ENCODE measurements around the gene CCDC102A.

The CCDC102A gene

GRCh38 chr16:57507136-57508034 lies 29.0 kb downstream of the CCDC102A start:
- DNase-seq (ENCODE audit: low spot score), result no peak
- TF ChIP-seq CTCF (IDR thresholded peaks at IDR 0.05; ENCODE audit: extremely low read depth, insufficient read depth, missing control alignments), result no peak
- in situ Hi-C loops (cut with MboI; ENCODE audit: low pct_unique_long_range_greater_than_20kb, low sequenced_read_pairs, unreplicated experiment), result no loop called here

- no peak for TF ChIP-seq CTCF (IDR thresholded peaks at IDR 0.05; ENCODE audit: extremely low read depth, insufficient read depth, missing control alignments)
- no peak for DNase-seq (ENCODE audit: low spot score)
- in situ Hi-C loops (cut with MboI; ENCODE audit: low pct_unique_long_range_greater_than_20kb, low sequenced_read_pairs, unreplicated experiment), result no loop called here
Observed at GRCh38 chr16:57505169-57505568, 31.2 kb downstream of the CCDC102A start.

- TF ChIP-seq CTCF (IDR thresholded peaks at IDR 0.05; ENCODE audit: extremely low read depth, insufficient read depth, missing control alignments), result no peak
- in situ Hi-C loops (cut with MboI; ENCODE audit: low pct_unique_long_range_greater_than_20kb, low sequenced_read_pairs, unreplicated experiment), result no loop called here
- no peak for DNase-seq (ENCODE audit: low spot score)
Observed at GRCh38 chr16:57504491-57504890, 31.9 kb downstream of the CCDC102A start.

GRCh38 chr16:57504001-57504400 lies 32.4 kb downstream of the CCDC102A start:
- DNase-seq (ENCODE audit: low spot score), result no peak
- in situ Hi-C loops (cut with MboI; ENCODE audit: low pct_unique_long_range_greater_than_20kb, low sequenced_read_pairs, unreplicated experiment), result no loop called here
- no peak for TF ChIP-seq CTCF (IDR thresholded peaks at IDR 0.05; ENCODE audit: extremely low read depth, insufficient read depth, missing control alignments)

- in situ Hi-C loops (cut with MboI; ENCODE audit: low pct_unique_long_range_greater_than_20kb, low sequenced_read_pairs, unreplicated experiment), result no loop called here
- DNase-seq (ENCODE audit: low spot score), result no peak
- TF ChIP-seq CTCF (IDR thresholded peaks at IDR 0.05; ENCODE audit: extremely low read depth, insufficient read depth, missing control alignments), result no peak
Observed at GRCh38 chr16:57503366-57503765, 33.0 kb downstream of the CCDC102A start.

GRCh38 chr16:57502048-57502775 lies 34.2 kb downstream of the CCDC102A start:
- DNase-seq (ENCODE audit: low spot score), result no peak
- no peak for TF ChIP-seq CTCF (IDR thresholded peaks at IDR 0.05; ENCODE audit: extremely low read depth, insufficient read depth, missing control alignments)
- in situ Hi-C loops (cut with MboI; ENCODE audit: low pct_unique_long_range_greater_than_20kb, low sequenced_read_pairs, unreplicated experiment), result no loop called here
